ENCODE data around the gene SLC6A19. TPM values are rescaled to one million over a fixed set of nuclear protein-coding genes. Genes with fewer than 3 reads are reported as not detected.

Gene SLC6A19
- total RNA-seq, 4 donors from 2014 or later, result 2.5 to 106 (median 69.5) TPM; not detected in 1

- intact Hi-C loops (cut with DNase I; ENCODE audit: low total_unique reads) (no loop called here), in situ Hi-C loops (cut with MboI; ENCODE audit: low pct_ligation_motif_present in 1 of 4, low pct_unique_long_range_greater_than_20kb in 1 of 4, low sequenced_read_pairs in 3 of 4) (no loop called here)
- Histone ChIP-seq H3K4me3 (no peak overlapping the region), H3K27me3 (no peaks in the 10 kb centered on the region), H3K9me3 (no peaks in the 10 kb centered on the region), H3K4me1 (peaks cover 0 to 7% (median 2%) of the 10 kb centered on the region in 4 donors), H3K36me3 (no peaks in the 10 kb centered on the region), H3K27ac (no peak overlapping the region)
- TF ChIP-seq POLR2AphosphoS5 (IDR thresholded peaks at IDR 0.05) (no peak), POLR2A (IDR thresholded peaks at IDR 0.05) (no peak), EP300 (IDR thresholded peaks at IDR 0.05; ENCODE audit: low read depth) (no peak), CTCF (IDR thresholded peaks at IDR 0.05) (no peak)
- WGBS, 2 donors (ENCODE audit: low coverage in 1 of 2), result 65 to 78% methylated on average over 8 to 15 of the region's 16 CpGs
- DNase-seq, result no peak
Observed at GRCh38 chr5:1255081-1255561, 53.7 kb downstream of the SLC6A19 start.

- Histone ChIP-seq H3K27me3 (no peaks in the 10 kb centered on the region), H3K36me3 (no peaks in the 10 kb centered on the region), H3K9me3 (no peaks in the 10 kb centered on the region), H3K27ac (no peak overlapping the region), H3K4me3 (no peak overlapping the region), H3K4me1 (no peaks in the 10 kb centered on the region)
- no peak for DNase-seq
- in situ Hi-C loops (cut with MboI; ENCODE audit: low pct_ligation_motif_present in 1 of 4, low pct_unique_long_range_greater_than_20kb in 1 of 4, low sequenced_read_pairs in 3 of 4) (no loop called here), intact Hi-C loops (cut with DNase I; ENCODE audit: low total_unique reads) (no loop called here)
- no peak for TF ChIP-seq POLR2A (IDR thresholded peaks at IDR 0.05)
- no peak for TF ChIP-seq CTCF (IDR thresholded peaks at IDR 0.05)
- no peak for TF ChIP-seq POLR2AphosphoS5 (IDR thresholded peaks at IDR 0.05)
- TF ChIP-seq EP300 (IDR thresholded peaks at IDR 0.05; ENCODE audit: low read depth), result no peak
- WGBS, 2 donors (ENCODE audit: low coverage in 1 of 2), result 84% methylated on average over 23 of the region's 23 CpGs; no CpG with 5 or more reads in 1 of the 2 donors
Observed at GRCh38 chr5:1256776-1257175, 55.4 kb downstream of the SLC6A19 start.

- intact Hi-C loops (cut with DNase I; ENCODE audit: low total_unique reads), result no loop called here
- Histone ChIP-seq H3K4me1 (no peaks in the 10 kb centered on the region), H3K27me3 (no peaks in the 10 kb centered on the region)
Observed at GRCh38 chr5:1257363-1257762, 56.0 kb downstream of the SLC6A19 start.

GRCh38 chr5:1257841-1258240 is 56.4 kb downstream of the SLC6A19 start:
- DNase-seq, result no peak
- Histone ChIP-seq H3K9me3 (no peaks in the 10 kb centered on the region), H3K27me3 (no peaks in the 10 kb centered on the region), H3K36me3 (no peaks in the 10 kb centered on the region), H3K4me1 (no peaks in the 10 kb centered on the region), H3K27ac (no peak overlapping the region), H3K4me3 (no peak overlapping the region)
- 81% methylated on average over 12 of the region's 13 CpGs; no CpG with 5 or more reads in 1 of the 2 donors for WGBS, 2 donors (ENCODE audit: low coverage in 1 of 2)
- in situ Hi-C loops (cut with MboI; ENCODE audit: low pct_ligation_motif_present in 1 of 4, low pct_unique_long_range_greater_than_20kb in 1 of 4, low sequenced_read_pairs in 3 of 4) (no loop called here), intact Hi-C loops (cut with DNase I; ENCODE audit: low total_unique reads) (no loop called here)
- TF ChIP-seq EP300 (IDR thresholded peaks at IDR 0.05; ENCODE audit: low read depth) (no peak), POLR2A (IDR thresholded peaks at IDR 0.05) (no peak), CTCF (IDR thresholded peaks at IDR 0.05) (no peak), POLR2AphosphoS5 (IDR thresholded peaks at IDR 0.05) (no peak)

More at GRCh38 chr5:1257363-1257762, 56.0 kb downstream of the SLC6A19 start:
- in situ Hi-C loops (cut with MboI; ENCODE audit: low pct_ligation_motif_present in 1 of 4, low pct_unique_long_range_greater_than_20kb in 1 of 4, low sequenced_read_pairs in 3 of 4), result no loop called here
- WGBS, 2 donors (ENCODE audit: low coverage in 1 of 2), result 82% methylated on average over 17 of the region's 17 CpGs; no CpG with 5 or more reads in 1 of the 2 donors
- TF ChIP-seq POLR2A (IDR thresholded peaks at IDR 0.05) (no peak), POLR2AphosphoS5 (IDR thresholded peaks at IDR 0.05) (no peak), CTCF (IDR thresholded peaks at IDR 0.05) (no peak), EP300 (IDR thresholded peaks at IDR 0.05; ENCODE audit: low read depth) (no peak)
- Histone ChIP-seq H3K9me3 (no peaks in the 10 kb centered on the region), H3K36me3 (no peaks in the 10 kb centered on the region), H3K27ac (no peak overlapping the region), H3K4me3 (no peak overlapping the region)
- DNase-seq, result no peak
